Rectal smooth muscle tissue (tissue), 1 donor: Measurements from ENCODE around the gene TMEM253.

ENCODE experiments used
- H3K27ac ChIP-seq: one replicate; pipeline ENCODE4 v1.7.0; 2013; ENCODE audit warnings: low read depth, low read length, inconsistent platforms
- H3K27me3 ChIP-seq: one replicate; pipeline ENCODE4 v1.7.0; 2013; ENCODE audit warnings: low read length; ENCODE audit not compliant: control insufficient read depth, insufficient read depth
- H3K36me3 ChIP-seq: one replicate; pipeline ENCODE4 v1.7.0; 2013; ENCODE audit warnings: low read length; ENCODE audit not compliant: control insufficient read depth, insufficient read depth
- H3K4me1 ChIP-seq: one replicate; pipeline ENCODE4 v1.7.0; 2013; ENCODE audit warnings: low read length; ENCODE audit not compliant: control insufficient read depth, insufficient read depth
- H3K4me3 ChIP-seq: one replicate; pipeline ENCODE4 v1.7.0; 2013; ENCODE audit warnings: low read length
- H3K9ac ChIP-seq: one replicate; pipeline ENCODE4 v1.7.0; 2013; ENCODE audit warnings: low read length

Gene TMEM253

GRCh38 chr14:21088687-21089086 lies 12.2 kb upstream of the TMEM253 start:
- Histone ChIP-seq H3K4me1 (peaks cover 2% of the 10 kb centered on the region), H3K27ac (no peak overlapping the region), H3K9ac (no peak overlapping the region), H3K4me3 (no peak overlapping the region), H3K36me3 (peaks cover 19% of the 10 kb centered on the region), H3K27me3 (no peaks in the 10 kb centered on the region)

DNA sequence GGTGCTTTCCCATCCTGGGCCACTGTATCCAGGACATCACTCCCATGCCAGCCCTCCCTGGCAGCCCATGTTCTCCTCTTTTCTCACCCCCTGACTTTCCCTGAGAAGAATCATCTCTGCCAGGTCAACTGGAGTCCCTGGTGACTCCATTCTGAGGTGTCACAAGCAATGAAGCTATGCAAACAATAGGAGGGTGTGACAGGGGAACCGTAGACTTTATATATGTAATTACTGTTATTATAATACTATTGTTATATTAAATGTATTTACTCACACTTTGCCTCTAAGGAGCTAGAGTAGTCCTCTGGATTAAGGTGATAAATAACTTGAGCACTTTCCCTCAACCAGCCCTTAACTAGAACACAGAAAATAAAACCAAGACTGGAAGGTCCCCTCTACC lies 11.6 kb upstream of the TMEM253 start:
- Histone ChIP-seq H3K36me3 (peaks cover 14% of the 10 kb centered on the region), H3K4me1 (peaks cover 2% of the 10 kb centered on the region), H3K27ac (no peak overlapping the region), H3K4me3 (no peak overlapping the region), H3K27me3 (no peaks in the 10 kb centered on the region), H3K9ac (no peak overlapping the region)

GRCh38 chr14:21089877-21090193 lies 11.0 kb upstream of the TMEM253 start:
- Histone ChIP-seq H3K9ac (no peak overlapping the region), H3K27ac (no peak overlapping the region), H3K4me3 (no peak overlapping the region), H3K4me1 (peaks cover 2% of the 10 kb centered on the region), H3K27me3 (no peaks in the 10 kb centered on the region), H3K36me3 (peaks cover 11% of the 10 kb centered on the region)

GRCh38 chr14:21090194-21090939 lies 10.5 kb upstream of the TMEM253 start:
- H3K4me3 ChIP-seq: no peak overlapping the region
- H3K36me3 ChIP-seq: peaks cover 7% of the 10 kb centered on the region
- H3K9ac ChIP-seq: no peak overlapping the region
- H3K27ac ChIP-seq: no peak overlapping the region
- H3K27me3 ChIP-seq: no peaks in the 10 kb centered on the region
- peaks cover 2% of the 10 kb centered on the region for H3K4me1 ChIP-seq

DNA sequence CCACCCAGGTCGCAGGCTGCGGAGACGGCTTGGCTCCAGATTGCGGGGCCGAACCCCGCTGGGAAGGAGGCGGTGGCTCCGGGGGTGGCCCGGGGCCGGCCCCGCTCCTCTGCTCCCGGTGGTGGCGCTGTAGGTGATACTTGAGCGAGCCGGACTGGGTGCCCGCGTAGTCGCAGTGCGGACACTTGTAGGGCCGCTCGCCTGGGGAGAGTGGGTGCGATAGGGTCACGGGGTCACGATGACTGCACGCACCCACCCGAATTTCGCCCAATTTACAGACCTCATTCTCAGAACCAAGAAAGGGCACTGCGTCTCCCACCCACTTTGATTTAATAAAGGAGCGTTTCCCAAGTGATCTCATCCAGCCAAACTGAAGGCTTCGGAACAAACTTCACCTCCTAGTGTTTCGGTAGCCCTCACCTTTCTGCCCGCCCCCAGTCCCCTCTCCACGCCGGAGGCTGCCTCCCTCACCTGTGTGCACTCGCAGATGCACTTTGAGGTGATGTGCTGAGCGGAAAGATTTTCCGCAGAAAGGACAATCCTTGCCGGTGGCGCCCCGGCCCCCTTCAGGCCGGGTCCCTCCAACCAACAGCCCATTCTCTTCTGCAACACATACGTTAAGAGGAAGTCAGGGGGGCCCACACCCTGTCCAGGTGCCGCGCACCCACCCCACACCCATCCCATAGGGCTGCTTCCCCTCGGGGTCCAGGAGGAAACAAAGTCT lies 9.8 kb upstream of the TMEM253 start:
- peaks cover 5% of the 10 kb centered on the region for H3K36me3 ChIP-seq
- H3K4me3 ChIP-seq: no peak overlapping the region
- H3K27me3 ChIP-seq: no peaks in the 10 kb centered on the region
- no peak overlapping the region for H3K9ac ChIP-seq
- H3K4me1 ChIP-seq: peaks cover 3% of the 10 kb centered on the region
- H3K27ac ChIP-seq: no peak overlapping the region

GRCh38 chr14:21091821-21092272 lies 9.0 kb upstream of the TMEM253 start:
- no peaks in the 10 kb centered on the region for H3K27me3 ChIP-seq
- H3K4me1 ChIP-seq: peaks cover 5% of the 10 kb centered on the region
- no peak overlapping the region for H3K4me3 ChIP-seq
- no peak overlapping the region for H3K9ac ChIP-seq
- no peak overlapping the region for H3K27ac ChIP-seq
- peaks cover 5% of the 10 kb centered on the region for H3K36me3 ChIP-seq

DNA sequence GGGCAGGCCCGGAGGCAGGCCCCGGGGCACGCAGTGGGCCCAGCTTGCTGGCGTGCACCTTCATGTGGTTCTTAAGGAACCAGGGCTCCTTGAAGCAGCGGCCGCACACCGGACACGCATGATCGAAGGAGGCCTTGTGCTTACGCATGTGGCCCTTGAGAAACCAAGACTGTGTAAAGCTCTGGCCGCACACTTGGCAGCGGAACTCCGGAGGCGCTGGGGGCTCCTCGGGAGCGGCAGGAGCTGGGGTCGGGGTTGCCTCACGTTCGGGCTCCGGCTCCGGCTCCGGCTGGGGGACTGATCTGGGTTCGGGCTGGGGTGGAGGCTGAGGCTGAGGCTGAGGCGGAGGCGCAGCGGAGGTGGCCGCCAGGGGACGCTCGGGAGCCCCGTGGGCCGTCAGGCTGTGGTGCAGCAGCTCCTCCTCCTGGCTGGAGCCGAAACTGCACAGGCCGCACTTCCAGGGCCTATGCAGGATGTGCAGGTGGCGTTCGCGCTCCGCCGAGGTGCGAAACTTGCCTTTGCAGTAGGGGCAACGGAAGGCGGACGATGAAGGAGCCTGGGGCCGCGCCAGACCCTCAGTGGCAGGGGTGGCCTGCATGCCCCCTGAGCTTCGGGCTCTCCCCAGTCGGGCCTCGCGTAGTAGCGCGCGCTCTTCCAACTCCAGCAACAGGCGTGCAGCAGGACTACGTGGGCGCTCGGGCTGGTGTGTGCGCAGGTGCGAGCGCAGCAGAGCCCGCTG lies 8.4 kb upstream of the TMEM253 start:
- H3K27ac ChIP-seq: no peak overlapping the region
- no peak overlapping the region for H3K9ac ChIP-seq
- H3K4me1 ChIP-seq: peaks cover 5% of the 10 kb centered on the region
- H3K36me3 ChIP-seq: peaks cover 5% of the 10 kb centered on the region
- H3K27me3 ChIP-seq: no peaks in the 10 kb centered on the region
- H3K4me3 ChIP-seq: no peak overlapping the region

- Histone ChIP-seq H3K27ac (no peak overlapping the region), H3K4me1 (peaks cover 5% of the 10 kb centered on the region), H3K9ac (no peak overlapping the region), H3K4me3 (no peak overlapping the region), H3K27me3 (no peaks in the 10 kb centered on the region), H3K36me3 (peaks cover 5% of the 10 kb centered on the region)
Measured at GRCh38 chr14:21093018-21093417, 7.8 kb upstream of the TMEM253 start.

DNA sequence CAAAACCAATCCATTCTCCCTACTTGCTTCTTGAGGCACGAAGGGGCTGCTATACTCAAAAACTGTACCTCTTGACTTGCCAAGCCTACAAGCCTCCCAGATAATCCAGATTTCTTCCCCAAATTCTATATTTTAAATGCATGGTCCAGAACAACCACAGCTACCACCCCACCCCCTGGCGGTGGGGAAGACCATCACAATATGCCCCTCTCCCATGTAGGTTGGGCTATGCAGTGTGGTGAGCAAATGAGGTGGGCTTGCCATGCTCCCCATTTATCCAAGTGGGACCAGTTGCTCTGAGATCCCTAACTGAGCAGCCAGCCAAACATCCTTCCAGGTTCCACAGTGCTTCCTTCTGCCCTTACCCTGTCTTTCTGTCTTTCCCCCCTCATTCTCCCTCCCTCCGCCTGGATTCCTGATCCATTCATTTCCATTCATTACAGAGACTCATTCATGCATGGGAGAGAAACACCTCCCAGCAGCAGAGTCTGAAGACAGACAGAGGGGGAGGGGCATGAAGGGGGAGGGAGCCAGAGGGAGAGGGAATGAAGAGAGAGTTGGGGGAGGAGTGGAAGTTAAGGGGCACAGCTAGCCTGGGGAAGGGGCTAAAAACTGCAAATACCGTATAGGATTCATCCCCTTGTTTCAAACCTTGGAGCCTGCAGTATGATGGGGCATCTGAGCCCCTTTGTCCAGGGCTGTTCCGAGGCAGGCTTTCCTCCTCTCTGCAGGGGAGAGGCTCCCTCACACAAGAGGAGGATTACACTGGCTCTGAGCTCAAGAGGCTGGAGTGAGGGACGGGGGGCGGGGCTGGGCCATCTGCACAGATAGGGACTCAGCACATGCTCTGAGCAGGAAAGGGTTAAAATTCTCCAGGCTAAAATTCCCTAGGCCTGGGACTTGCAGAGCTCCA lies 6.8 kb upstream of the TMEM253 start:
- no peak overlapping the region for H3K4me3 ChIP-seq
- no peak overlapping the region for H3K9ac ChIP-seq
- H3K4me1 ChIP-seq: peaks cover 5% of the 10 kb centered on the region
- no peak overlapping the region for H3K27ac ChIP-seq
- H3K27me3 ChIP-seq: no peaks in the 10 kb centered on the region
- H3K36me3 ChIP-seq: peaks cover under 1% of the 10 kb centered on the region

DNA sequence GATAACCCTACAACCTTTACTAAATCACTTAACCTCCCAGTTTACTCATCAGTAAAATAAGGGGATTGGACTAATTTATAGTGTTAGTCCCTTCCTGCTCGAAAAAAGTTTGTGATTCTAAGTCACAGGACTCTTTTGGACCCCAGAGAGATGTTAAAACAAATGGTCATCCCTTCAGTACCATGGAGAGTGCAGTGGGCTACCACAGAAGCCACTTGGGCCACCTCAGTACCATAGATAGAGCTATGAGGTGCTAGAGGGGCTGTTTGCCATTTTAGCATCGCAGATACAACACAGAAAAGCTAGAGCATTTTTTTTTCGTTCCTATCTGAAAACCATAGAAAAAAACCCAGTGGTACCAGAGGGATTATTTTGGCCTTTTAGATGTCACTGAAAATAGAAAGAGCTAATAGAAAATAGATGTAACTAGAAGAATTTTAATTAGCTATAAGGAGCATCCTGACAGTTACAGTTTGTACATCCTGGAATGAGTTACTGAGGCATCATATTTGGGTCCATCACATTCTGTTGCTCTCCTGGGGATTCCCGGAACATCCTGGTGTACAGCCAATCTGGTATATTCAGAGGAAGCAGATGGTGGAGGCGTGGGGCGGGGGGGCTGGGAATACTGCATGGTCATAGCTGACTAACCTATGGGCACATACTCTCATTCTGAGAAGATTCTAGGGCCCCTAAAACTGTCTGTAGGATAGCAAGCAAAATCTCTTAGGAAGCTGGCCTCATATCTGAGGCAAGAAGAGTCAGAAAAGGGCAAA lies 5.2 kb upstream of the TMEM253 start:
- Histone ChIP-seq H3K4me3 (no peak overlapping the region), H3K4me1 (peaks cover 14% of the 10 kb centered on the region), H3K36me3 (no peaks in the 10 kb centered on the region), H3K9ac (no peak overlapping the region), H3K27me3 (no peaks in the 10 kb centered on the region), H3K27ac (peak overlapping the region; percentile 81)

DNA sequence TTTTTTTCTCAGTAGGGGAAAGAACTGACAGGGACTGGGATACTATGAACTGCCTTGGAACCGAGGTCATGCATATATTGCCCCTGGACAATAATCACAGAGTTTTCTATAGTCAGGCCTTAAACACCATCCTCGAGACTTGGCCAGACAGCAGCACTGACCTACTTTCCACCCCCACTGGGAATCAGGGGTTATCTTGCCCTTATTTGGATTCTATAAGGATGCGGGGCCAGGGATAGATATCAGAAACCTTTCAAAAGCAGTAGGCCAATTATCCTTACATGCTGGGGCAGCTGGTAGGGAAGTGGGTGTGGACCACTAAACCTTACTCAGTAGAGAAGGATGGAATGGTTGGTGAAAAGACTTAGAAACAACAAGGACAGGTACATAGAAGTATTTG lies 4.4 kb upstream of the TMEM253 start:
- H3K9ac ChIP-seq: no peak overlapping the region
- H3K27me3 ChIP-seq: no peaks in the 10 kb centered on the region
- H3K4me1 ChIP-seq: peaks cover 14% of the 10 kb centered on the region
- H3K27ac ChIP-seq: peak overlapping the region; percentile 81
- H3K36me3 ChIP-seq: no peaks in the 10 kb centered on the region
- H3K4me3 ChIP-seq: no peak overlapping the region
